ENCODE results near the gene LAMC2. TPM values are rescaled to one million over a fixed set of nuclear protein-coding genes. Genes with fewer than 3 reads are reported as not detected.

LAMC2 gene
- total and polyA plus RNA-seq, 3 experiments from 2014 or later: not detected

GRCh38 chr1:183194527-183195141, 8.6 kb downstream of the LAMC2 start:
- DNase-seq: peak in 1 of 5 donors; percentile 16
- Mint-ChIP-seq H3K36me3 (no peaks in the 10 kb centered on the region), H3K27ac (no peak overlapping the region), H3K4me3 (no peak overlapping the region), H3K4me1 (peaks cover 7 to 12% (median 11%) of the 10 kb centered on the region in 3 donors), H3K9me3 (peaks cover 0 to 5% (median 0%) of the 10 kb centered on the region in 5 donors), H3K27me3 (peaks cover 3 to 26% of the 10 kb centered on the region in 2 donors)
- POLR2A ChIA-PET: no interaction called here
- Histone ChIP-seq H3K4me3 (ENCODE audit: low read length) (peak overlapping the region; percentile 8), H3K36me3 (ENCODE audit: insufficient read depth, low read length) (no peaks in the 10 kb centered on the region), H3K27ac (ENCODE audit: low read depth, low read length) (no peak overlapping the region), H3K27me3 (ENCODE audit: insufficient read depth, low read length, poor library complexity, severe bottlenecking) (no peaks in the 10 kb centered on the region), H3K4me1 (ENCODE audit: insufficient read depth, low read length) (peaks cover 16% of the 10 kb centered on the region), H3K9me3 (ENCODE audit: low read length) (no peaks in the 10 kb centered on the region)
- CTCF ChIA-PET: no interaction called here

- ChIA-PET CTCF (no interaction called here), POLR2A (no interaction called here)
- Mint-ChIP-seq H3K4me1 (peaks cover 7 to 12% (median 11%) of the 10 kb centered on the region in 3 donors), H3K27ac (no peak overlapping the region), H3K4me3 (no peak overlapping the region), H3K27me3 (peaks cover 5 to 30% of the 10 kb centered on the region in 2 donors), H3K36me3 (no peaks in the 10 kb centered on the region), H3K9me3 (peaks cover 0 to 5% (median 0%) of the 10 kb centered on the region in 5 donors)
- Histone ChIP-seq H3K4me1 (ENCODE audit: insufficient read depth, low read length) (peaks cover 16% of the 10 kb centered on the region), H3K9me3 (ENCODE audit: low read length) (no peaks in the 10 kb centered on the region), H3K36me3 (ENCODE audit: insufficient read depth, low read length) (no peaks in the 10 kb centered on the region), H3K27ac (ENCODE audit: low read depth, low read length) (no peak overlapping the region), H3K27me3 (ENCODE audit: insufficient read depth, low read length, poor library complexity, severe bottlenecking) (no peaks in the 10 kb centered on the region), H3K4me3 (ENCODE audit: low read length) (peak overlapping the region; percentile 8)
- no peak for DNase-seq
These were observed 9.1 kb downstream of the LAMC2 start for GRCh38 chr1:183195142-183195574.

GRCh38 chr1:183197762-183198161, 11.7 kb downstream of the LAMC2 start:
- H3K36me3 Mint-ChIP-seq: no peaks in the 10 kb centered on the region
- H3K4me3 ChIP-seq (ENCODE audit: low read length): no peak overlapping the region
- H3K27me3 ChIP-seq (ENCODE audit: insufficient read depth, low read length, poor library complexity, severe bottlenecking): no peaks in the 10 kb centered on the region
- no peaks in the 10 kb centered on the region for H3K9me3 ChIP-seq (ENCODE audit: low read length)
- peaks cover 0 to 11% (median 0%) of the 10 kb centered on the region in 5 donors for H3K9me3 Mint-ChIP-seq
- POLR2A ChIA-PET: no interaction called here
- no peak for DNase-seq
- H3K27ac ChIP-seq (ENCODE audit: low read depth, low read length): no peak overlapping the region
- no peaks in the 10 kb centered on the region for H3K36me3 ChIP-seq (ENCODE audit: insufficient read depth, low read length)
- no peak overlapping the region for H3K4me3 Mint-ChIP-seq
- H3K4me1 ChIP-seq (ENCODE audit: insufficient read depth, low read length): peaks cover 16% of the 10 kb centered on the region
- CTCF ChIA-PET: no interaction called here
- peaks cover 7 to 12% (median 11%) of the 10 kb centered on the region in 3 donors for H3K4me1 Mint-ChIP-seq
- H3K27me3 Mint-ChIP-seq: peaks cover 10 to 38% of the 10 kb centered on the region in 2 donors
- no peak overlapping the region for H3K27ac Mint-ChIP-seq

GRCh38 chr1:183198463-183198862, 12.4 kb downstream of the LAMC2 start:
- Histone ChIP-seq H3K36me3 (ENCODE audit: insufficient read depth, low read length) (no peaks in the 10 kb centered on the region), H3K4me3 (ENCODE audit: low read length) (no peak overlapping the region), H3K4me1 (ENCODE audit: insufficient read depth, low read length) (peaks cover 16% of the 10 kb centered on the region), H3K27ac (ENCODE audit: low read depth, low read length) (no peak overlapping the region), H3K9me3 (ENCODE audit: low read length) (no peaks in the 10 kb centered on the region), H3K27me3 (ENCODE audit: insufficient read depth, low read length, poor library complexity, severe bottlenecking) (no peaks in the 10 kb centered on the region)
- Mint-ChIP-seq H3K27me3 (peaks cover 10 to 38% of the 10 kb centered on the region in 2 donors), H3K36me3 (no peaks in the 10 kb centered on the region), H3K27ac (no peak overlapping the region), H3K9me3 (peaks cover 0 to 11% (median 0%) of the 10 kb centered on the region in 5 donors), H3K4me1 (peaks cover 7 to 12% (median 11%) of the 10 kb centered on the region in 3 donors), H3K4me3 (no peak overlapping the region)
- ChIA-PET POLR2A (no interaction called here), CTCF (no interaction called here)
- DNase-seq: no peak

GRCh38 chr1:183199304-183199703, 13.2 kb downstream of the LAMC2 start:
- Histone ChIP-seq H3K36me3 (ENCODE audit: insufficient read depth, low read length) (no peaks in the 10 kb centered on the region), H3K4me1 (ENCODE audit: insufficient read depth, low read length) (peaks cover 13% of the 10 kb centered on the region), H3K4me3 (ENCODE audit: low read length) (no peak overlapping the region), H3K27ac (ENCODE audit: low read depth, low read length) (no peak overlapping the region), H3K27me3 (ENCODE audit: insufficient read depth, low read length, poor library complexity, severe bottlenecking) (no peaks in the 10 kb centered on the region), H3K9me3 (ENCODE audit: low read length) (no peaks in the 10 kb centered on the region)
- no peak for DNase-seq
- no peak overlapping the region for H3K27ac Mint-ChIP-seq
- no peaks in the 10 kb centered on the region for H3K36me3 Mint-ChIP-seq
- ChIA-PET CTCF (no interaction called here), POLR2A (no interaction called here)
- H3K4me1 Mint-ChIP-seq: peaks cover 7 to 12% (median 11%) of the 10 kb centered on the region in 3 donors
- H3K9me3 Mint-ChIP-seq: peaks cover 0 to 11% (median 0%) of the 10 kb centered on the region in 5 donors
- H3K27me3 Mint-ChIP-seq: peaks cover 10 to 38% of the 10 kb centered on the region in 2 donors
- H3K4me3 Mint-ChIP-seq: no peak overlapping the region

GRCh38 chr1:183200451-183200850, 14.4 kb downstream of the LAMC2 start:
- peaks cover 0 to 2% (median 1%) of the 10 kb centered on the region in 3 donors for H3K4me1 Mint-ChIP-seq

GRCh38 chr1:183203094-183203493, 17.0 kb downstream of the LAMC2 start:
- no peak overlapping the region for H3K4me3 ChIP-seq (ENCODE audit: low read length)
- H3K4me1 ChIP-seq (ENCODE audit: insufficient read depth, low read length): no peaks in the 10 kb centered on the region
- Mint-ChIP-seq H3K4me1 (no peaks in the 10 kb centered on the region), H3K9me3 (peaks cover 0 to 9% (median 0%) of the 10 kb centered on the region in 5 donors), H3K27ac (no peak overlapping the region), H3K27me3 (peaks cover 7 to 27% of the 10 kb centered on the region in 2 donors), H3K36me3 (peaks cover 0 to 2% (median 0%) of the 10 kb centered on the region in 3 donors), H3K4me3 (no peak overlapping the region)
- POLR2A ChIA-PET: no interaction called here
- no peaks in the 10 kb centered on the region for H3K36me3 ChIP-seq (ENCODE audit: insufficient read depth, low read length)
- DNase-seq: no peak
- CTCF ChIA-PET: no interaction called here
- H3K27ac ChIP-seq (ENCODE audit: low read depth, low read length): no peak overlapping the region
- H3K9me3 ChIP-seq (ENCODE audit: low read length): no peaks in the 10 kb centered on the region
- H3K27me3 ChIP-seq (ENCODE audit: insufficient read depth, low read length, poor library complexity, severe bottlenecking): no peaks in the 10 kb centered on the region

More at GRCh38 chr1:183200451-183200850, 14.4 kb downstream of the LAMC2 start:
- Mint-ChIP-seq H3K4me3 (no peak overlapping the region), H3K27ac (no peak overlapping the region), H3K36me3 (no peaks in the 10 kb centered on the region), H3K27me3 (peaks cover 10 to 38% of the 10 kb centered on the region in 2 donors), H3K9me3 (peaks cover 0 to 11% (median 0%) of the 10 kb centered on the region in 5 donors)
- Histone ChIP-seq H3K27me3 (ENCODE audit: insufficient read depth, low read length, poor library complexity, severe bottlenecking) (no peaks in the 10 kb centered on the region), H3K27ac (ENCODE audit: low read depth, low read length) (no peak overlapping the region), H3K4me1 (ENCODE audit: insufficient read depth, low read length) (peaks cover 2% of the 10 kb centered on the region), H3K36me3 (ENCODE audit: insufficient read depth, low read length) (no peaks in the 10 kb centered on the region), H3K9me3 (ENCODE audit: low read length) (no peaks in the 10 kb centered on the region), H3K4me3 (ENCODE audit: low read length) (no peak overlapping the region)
- ChIA-PET CTCF (no interaction called here), POLR2A (no interaction called here)
- no peak for DNase-seq

GRCh38 chr1:183205196-183205781, 19.2 kb downstream of the LAMC2 start:
- Histone ChIP-seq H3K27me3 (ENCODE audit: insufficient read depth, low read length, poor library complexity, severe bottlenecking) (no peaks in the 10 kb centered on the region), H3K36me3 (ENCODE audit: insufficient read depth, low read length) (no peaks in the 10 kb centered on the region), H3K4me1 (ENCODE audit: insufficient read depth, low read length) (no peaks in the 10 kb centered on the region), H3K27ac (ENCODE audit: low read depth, low read length) (no peak overlapping the region), H3K9me3 (ENCODE audit: low read length) (no peaks in the 10 kb centered on the region), H3K4me3 (ENCODE audit: low read length) (no peak overlapping the region)
- CTCF ChIA-PET: interaction anchor here (1.0 kb wide), 1 partner anchor 30 kb away, joined by 3 read pairs; no protein-coding TSS in a partner anchor
- no peak for DNase-seq
- Mint-ChIP-seq H3K36me3 (peaks cover 0 to 2% (median 0%) of the 10 kb centered on the region in 3 donors), H3K4me3 (no peak overlapping the region), H3K4me1 (no peaks in the 10 kb centered on the region), H3K9me3 (peaks cover 0 to 6% (median 0%) of the 10 kb centered on the region in 5 donors), H3K27me3 (peaks cover 7 to 10% of the 10 kb centered on the region in 2 donors), H3K27ac (no peak overlapping the region)
- POLR2A ChIA-PET: no interaction called here
